Measurements from ENCODE around the gene ME2. TPM values are rescaled to one million over a fixed set of nuclear protein-coding genes. Genes with fewer than 3 reads are reported as not detected.
"Not testable (repeated sequence)": the region's sequence is repeated elsewhere in the genome, so short reads cannot be mapped to it uniquely, and the experiment has no call there.

The ME2 gene
- total RNA-seq, 2 experiments from 2014 or later, result 146 to 178 TPM

GRCh38 chr18:50863840-50864375 lies 15.0 kb upstream of the ME2 start:
- CTCF ChIA-PET, result interaction anchor here (1.6 kb wide), 1 partner anchor 44 kb away, joined by 5 read pairs; the partner anchor contains the start of gene MRO
- Mint-ChIP-seq H3K27ac (no peak overlapping the region), H3K36me3 (ENCODE audit: low read depth) (no peaks in the 10 kb centered on the region), H3K4me1 (no peaks in the 10 kb centered on the region), H3K4me3 (no peak overlapping the region), H3K9me3 (ENCODE audit: low read depth) (no peaks in the 10 kb centered on the region), H3K27me3 (no peaks in the 10 kb centered on the region)
- DNase-seq, result no peak
- POLR2A ChIA-PET, result no interaction called here
- ATAC-seq, result no peak
- intact Hi-C loops (cut with DNase I, micrococcal nuclease), result no loop called here

GRCh38 chr18:50866765-50867164 lies 12.2 kb upstream of the ME2 start:
- Mint-ChIP-seq H3K27ac (no peak overlapping the region), H3K36me3 (ENCODE audit: low read depth) (no peaks in the 10 kb centered on the region), H3K4me3 (no peak overlapping the region), H3K27me3 (no peaks in the 10 kb centered on the region), H3K4me1 (no peaks in the 10 kb centered on the region), H3K9me3 (ENCODE audit: low read depth) (no peaks in the 10 kb centered on the region)
- POLR2A ChIA-PET, result no interaction called here
- DNase-seq, result no peak
- no peak for ATAC-seq
- intact Hi-C loops (cut with DNase I, micrococcal nuclease), result no loop called here
- CTCF ChIA-PET, result interaction anchor here (0.6 kb wide), 1 partner anchor 46 kb away, joined by 3 read pairs; no protein-coding TSS in a partner anchor

GRCh38 chr18:50869150-50869549 lies 9.8 kb upstream of the ME2 start:
- Mint-ChIP-seq H3K9me3 (ENCODE audit: low read depth) (no peaks in the 10 kb centered on the region), H3K4me1 (no peaks in the 10 kb centered on the region), H3K4me3 (no peak overlapping the region), H3K36me3 (ENCODE audit: low read depth) (no peaks in the 10 kb centered on the region), H3K27me3 (peaks cover 3% of the 10 kb centered on the region), H3K27ac (no peak overlapping the region)
- ATAC-seq (no peak), DNase-seq (no peak)
- CTCF ChIA-PET, result interaction anchor here (0.8 kb wide), 1 partner anchor 591 kb away, joined by 3 read pairs; no protein-coding TSS in a partner anchor
- intact Hi-C loops (cut with DNase I, micrococcal nuclease), result loop anchor here in 1 of 2 experiments (2.0 kb wide), 1 partner anchor 48 kb away; the partner anchor contains the start of gene MRO
- POLR2A ChIA-PET, result no interaction called here

- Mint-ChIP-seq H3K4me1 (no peaks in the 10 kb centered on the region), H3K27me3 (peaks cover 3% of the 10 kb centered on the region), H3K27ac (no peak overlapping the region), H3K36me3 (ENCODE audit: low read depth) (no peaks in the 10 kb centered on the region), H3K9me3 (ENCODE audit: low read depth) (no peaks in the 10 kb centered on the region), H3K4me3 (no peak overlapping the region)
- POLR2A ChIA-PET, result no interaction called here
- CTCF ChIA-PET, result no interaction called here
- ATAC-seq (no peak), DNase-seq (no peak)
- intact Hi-C loops (cut with DNase I, micrococcal nuclease), result no loop called here
Observed at GRCh38 chr18:50870138-50870845, 8.6 kb upstream of the ME2 start.

GRCh38 chr18:50871846-50872245 lies 7.1 kb upstream of the ME2 start:
- peaks cover 4% of the 10 kb centered on the region for H3K4me1 Mint-ChIP-seq
- no peaks in the 10 kb centered on the region for H3K36me3 Mint-ChIP-seq (ENCODE audit: low read depth)
- DNase-seq (no peak), ATAC-seq (no peak)
- H3K27ac Mint-ChIP-seq, result no peak overlapping the region
- peaks cover 3% of the 10 kb centered on the region for H3K27me3 Mint-ChIP-seq
- no peaks in the 10 kb centered on the region for H3K9me3 Mint-ChIP-seq (ENCODE audit: low read depth)
- POLR2A ChIA-PET, result no interaction called here
- CTCF ChIA-PET, result no interaction called here
- H3K4me3 Mint-ChIP-seq, result no peak overlapping the region
- intact Hi-C loops (cut with DNase I, micrococcal nuclease), result no loop called here

- intact Hi-C loops (cut with DNase I, micrococcal nuclease), result loop anchor here (5.0 kb wide), 4 partner anchors 54 to 1389 kb away; partner anchors contain the start of genes C18orf32 (in 1 of the 2), MBD1 (in 1 of the 2) and MRO (in 1 of the 2)
Observed at GRCh38 chr18:50875966-50876536, 2.9 kb upstream of the ME2 start.

GRCh38 chr18:50877545-50878265 lies 1.2 kb upstream of the ME2 start:
- H3K4me1 Mint-ChIP-seq, result peaks cover 27% of the 10 kb centered on the region
- DNase-seq (no peak), ATAC-seq (no peak)
- ChIA-PET CTCF (no interaction called here), POLR2A (interaction anchor here (0.6 to 1.6 kb wide), 2 partner anchors 67 to 152 kb away, joined by 3 to 12 read pairs; partner anchors contain the start of gene SMAD4)
- H3K9me3 Mint-ChIP-seq (ENCODE audit: low read depth), result no peaks in the 10 kb centered on the region
- peak overlapping the region; percentile 95 for H3K27ac Mint-ChIP-seq
- peaks cover 13% of the 10 kb centered on the region for H3K36me3 Mint-ChIP-seq (ENCODE audit: low read depth)
- intact Hi-C loops (cut with DNase I, micrococcal nuclease), result loop anchor here (1.0 to 5.0 kb wide), 10 partner anchors 55 to 1390 kb away; partner anchors contain the start of genes MEX3C (in 2 of the 2), MRO (in 2 of the 2), C18orf32 (in 1 of the 2) and ELAC1 (in 1 of the 2)
- H3K27me3 Mint-ChIP-seq, result peaks cover 3% of the 10 kb centered on the region
- H3K4me3 Mint-ChIP-seq, result peak overlapping the region; percentile 90

More at GRCh38 chr18:50875966-50876536, 2.9 kb upstream of the ME2 start:
- ATAC-seq (no peak), DNase-seq (no peak)
- H3K9me3 Mint-ChIP-seq (ENCODE audit: low read depth), result no peaks in the 10 kb centered on the region
- peaks cover 8% of the 10 kb centered on the region for H3K36me3 Mint-ChIP-seq (ENCODE audit: low read depth)
- H3K27me3 Mint-ChIP-seq, result peaks cover 3% of the 10 kb centered on the region
- CTCF ChIA-PET, result interaction anchor here (0.6 kb wide), 2 partner anchors 58 to 788 kb away, joined by 3 to 4 read pairs; no protein-coding TSS in a partner anchor
- H3K4me3 Mint-ChIP-seq, result no peak overlapping the region
- peaks cover 18% of the 10 kb centered on the region for H3K4me1 Mint-ChIP-seq
- no peak overlapping the region for H3K27ac Mint-ChIP-seq
- POLR2A ChIA-PET, result no interaction called here

- H3K4me1 Mint-ChIP-seq, result peaks cover 40% of the 10 kb centered on the region
- H3K27me3 Mint-ChIP-seq, result no peaks in the 10 kb centered on the region
- H3K9me3 Mint-ChIP-seq (ENCODE audit: low read depth), result no peaks in the 10 kb centered on the region
- H3K4me3 Mint-ChIP-seq, result peak overlapping the region; percentile 90
- CTCF ChIA-PET, result interaction anchor here (0.7 to 1.1 kb wide), 4 partner anchors 9 to 174 kb away, joined by 3 read pairs; no protein-coding TSS in a partner anchor
- ATAC-seq, result peak; percentile 2
- peak overlapping the region; percentile 94 for H3K27ac Mint-ChIP-seq
- DNase-seq, result peak; percentile 53
- peaks cover 24% of the 10 kb centered on the region for H3K36me3 Mint-ChIP-seq (ENCODE audit: low read depth)
- POLR2A ChIA-PET, result interaction anchor here (0.6 to 1.6 kb wide), 4 partner anchors 8 to 1394 kb away, joined by 4 to 12 read pairs (median 6); partner anchors contain the start of genes ELAC1 and SMAD4
- intact Hi-C loops (cut with DNase I, micrococcal nuclease), result loop anchor here (1.0 to 5.0 kb wide), 10 partner anchors 21 to 1392 kb away; partner anchors contain the start of genes MRO (in 2 of the 2), SMAD4 (in 2 of the 2), C18orf32 (in 1 of the 2) and ELAC1 (in 1 of the 2)
Observed at GRCh38 chr18:50879302-50880118, 592 bp downstream of the ME2 start.

GRCh38 chr18:50880119-50880465 lies 1.2 kb downstream of the ME2 start:
- POLR2A ChIA-PET, result interaction anchor here (0.6 kb wide), 1 partner anchor 1393 kb away, joined by 3 read pairs; no protein-coding TSS in a partner anchor
- intact Hi-C loops (cut with DNase I, micrococcal nuclease), result loop anchor here in 1 of 2 experiments (1.0 kb wide), 1 partner anchor 20 kb away; no protein-coding TSS in a partner anchor
- CTCF ChIA-PET, result interaction anchor here (0.7 to 1.1 kb wide), 3 partner anchors 9 to 174 kb away, joined by 3 read pairs; no protein-coding TSS in a partner anchor
- DNase-seq (no peak), ATAC-seq (no peak)
- H3K36me3 Mint-ChIP-seq (ENCODE audit: low read depth), result peaks cover 24% of the 10 kb centered on the region
- no peaks in the 10 kb centered on the region for H3K27me3 Mint-ChIP-seq
- peaks cover 40% of the 10 kb centered on the region for H3K4me1 Mint-ChIP-seq
- peak overlapping the region; percentile 90 for H3K4me3 Mint-ChIP-seq
- H3K9me3 Mint-ChIP-seq (ENCODE audit: low read depth), result no peaks in the 10 kb centered on the region
- H3K27ac Mint-ChIP-seq, result peak overlapping the region; percentile 94

- peak overlapping the region; percentile 38 for H3K4me3 Mint-ChIP-seq
- POLR2A ChIA-PET; H3K27ac Mint-ChIP-seq; H3K9me3 Mint-ChIP-seq (ENCODE audit: low read depth); ATAC-seq; H3K27me3 Mint-ChIP-seq; DNase-seq: not testable (repeated sequence)
- peaks cover 24% of the 10 kb centered on the region for H3K36me3 Mint-ChIP-seq (ENCODE audit: low read depth)
- CTCF ChIA-PET, result interaction anchor here (1.1 kb wide), 1 partner anchor 173 kb away, joined by 3 read pairs; no protein-coding TSS in a partner anchor
- intact Hi-C loops (cut with DNase I, micrococcal nuclease), result loop anchor here in 1 of 2 experiments (1.0 kb wide), 1 partner anchor 19 kb away; no protein-coding TSS in a partner anchor
- H3K4me1 Mint-ChIP-seq, result peaks cover 40% of the 10 kb centered on the region
Observed at GRCh38 chr18:50880944-50881343, 2.0 kb downstream of the ME2 start.
